Endothelial cell of umbilical vein (primary cell): Measurements from ENCODE around the gene UTF1. TPM values are rescaled to one million over a fixed set of nuclear protein-coding genes. Genes with fewer than 3 reads are reported as not detected.

ENCODE experiments used
- BruUV-seq: library from RNA; stranded (reverse); fragments of 400-500 nt; replicated peaks from 2 replicates; lab custom pipeline; 2021; lab: Mats Ljungman, UMichigan
- CTCF ChIA-PET: fragments of 300-600, 350-600 bp; sonication (Branson Sonifier 250); formaldehyde crosslinking; loops from one replicate; lab custom pipeline; 2021; ENCODE audit warnings: antibody characterized with exemption, inconsistent platforms; lab: Charles Lee
- POLR2A ChIA-PET: fragments of 300-600, 350-600 bp; sonication (Branson Sonifier 250); formaldehyde crosslinking; loops from one replicate; lab custom pipeline; 2021; ENCODE audit warnings: antibody characterized with exemption, inconsistent platforms; lab: Charles Lee
- DNase-seq: peaks from one replicate; pipeline ENCODE4 v3.0.0-alpha.2; 2011; ENCODE audit warnings: low read depth, low spot score
- FAIRE-seq: peaks from 2 replicates; lab custom pipeline; 2011; peaks lifted over from hg19 to GRCh38; lab: Jason Lieb, UNC
- H2AFZ ChIP-seq: 2 replicates; pipeline ENCODE4 v1.6.0; 2012; ENCODE audit warnings: low read depth, low read length, control low read depth, inconsistent platforms
- H3K27ac ChIP-seq: 2 replicates; pipeline ENCODE4 v1.5.1; 2011; ENCODE audit warnings: low read depth, mild to moderate bottlenecking, control low read depth, low read length, moderate library complexity; ENCODE audit not compliant: insufficient read depth
- H3K27me3 ChIP-seq, 2 experiments: 2 replicates each; pipeline versions ENCODE4 v1.6.0 to v1.6.1; 2011; ENCODE audit warnings: low read length in 2 of 2, mixed read lengths in 1 of 2; ENCODE audit not compliant: control insufficient read depth in 2 of 2, insufficient read depth in 2 of 2
- H3K36me3 ChIP-seq, 2 experiments: 2 replicates in 1 of 2; 3 replicates in 1 of 2; pipeline ENCODE4 v1.5.1; 2011; ENCODE audit warnings: low read length in 2 of 2, mild to moderate bottlenecking in 1 of 2, moderate library complexity in 1 of 2; ENCODE audit not compliant: control insufficient read depth in 2 of 2, insufficient read depth in 2 of 2; ENCODE audit errors: extremely low read depth in 1 of 2
- H3K4me1 ChIP-seq: 3 replicates; pipeline ENCODE4 v1.5.1; 2011; ENCODE audit warnings: mild to moderate bottlenecking, low read length; ENCODE audit not compliant: control insufficient read depth, insufficient read depth; ENCODE audit errors: extremely low read depth
- H3K4me2 ChIP-seq: 2 replicates; pipeline ENCODE4 v1.6.1; 2011; ENCODE audit warnings: low read length, control low read depth, mixed read lengths; ENCODE audit not compliant: insufficient read depth
- H3K4me3 ChIP-seq, 3 experiments: fragments of 200-600 bp in 1 of 3; sonication (generic), shearing (Covaris generic) in 1 of 3; replicated peaks in 1 of 3; 2 replicates each; pipeline ENCODE4 v1.5.1; 2011 to 2016; ENCODE audit warnings: control low read depth in 3 of 3, low read length in 3 of 3, mild to moderate bottlenecking in 2 of 3, inconsistent platforms in 1 of 3, low read depth in 1 of 3, moderate library complexity in 1 of 3; ENCODE audit not compliant: insufficient read depth in 1 of 3
- H3K79me2 ChIP-seq: 2 replicates; pipeline ENCODE4 v1.6.0; 2012; ENCODE audit warnings: low read length, inconsistent platforms; ENCODE audit not compliant: control insufficient read depth, insufficient read depth
- H3K9ac ChIP-seq: replicated peaks from 2 replicates; pipeline ENCODE3; 2011; ENCODE audit warnings: low read length, control low read depth; ENCODE audit not compliant: insufficient read depth; ENCODE audit errors: extremely low read depth
- H3K9me1 ChIP-seq: replicated peaks from 3 replicates; pipeline ENCODE4 v1.6.0; 2011; ENCODE audit warnings: mild to moderate bottlenecking, low read length; ENCODE audit not compliant: control insufficient read depth, insufficient read depth; ENCODE audit errors: extremely low read depth
- H3K9me3 ChIP-seq: replicated peaks from 2 replicates; pipeline ENCODE4 v1.5.1; 2012; ENCODE audit warnings: low read length, inconsistent platforms; ENCODE audit not compliant: control insufficient read depth, insufficient read depth
- H4K20me1 ChIP-seq: replicated peaks from 2 replicates; pipeline ENCODE3; 2011; ENCODE audit warnings: mild to moderate bottlenecking, low read length; ENCODE audit not compliant: control insufficient read depth, insufficient read depth; ENCODE audit errors: extremely low read depth
- EZH2 ChIP-seq: IDR thresholded peaks from 2 replicates; pipeline ENCODE4 v1.6.1; 2012; ENCODE audit warnings: borderline replicate concordance, low read depth, mild to moderate bottlenecking, moderate library complexity, low read length, inconsistent platforms; ENCODE audit not compliant: severe bottlenecking
- FOS ChIP-seq: IDR thresholded peaks from 2 replicates; pipeline ENCODE4 v1.6.1; 2011; ENCODE audit warnings: mild to moderate bottlenecking, low read length, moderate library complexity, borderline replicate concordance; ENCODE audit not compliant: insufficient read depth
- GATA2 ChIP-seq: IDR thresholded peaks from 2 replicates; pipeline ENCODE4 v1.7.0; 2011; ENCODE audit warnings: low read depth, mild to moderate bottlenecking, moderate library complexity, mixed read lengths, low read length; ENCODE audit not compliant: insufficient read length, insufficient read depth
- JUN ChIP-seq: IDR thresholded peaks from 2 replicates; pipeline ENCODE4 v1.6.1; 2011; ENCODE audit warnings: borderline replicate concordance, low read depth; ENCODE audit not compliant: insufficient read length, insufficient read depth
- MYC ChIP-seq: IDR thresholded peaks from one replicate; pipeline ENCODE4 v1.6.1; 2011; ENCODE audit warnings: mild to moderate bottlenecking, low read depth, low read length
- POLR2A ChIP-seq: IDR thresholded peaks from 2 replicates; pipeline ENCODE4 v1.6.1; 2012; ENCODE audit warnings: low read depth, mild to moderate bottlenecking, control low read depth, low read length
- POLR2AphosphoS5 ChIP-seq: IDR thresholded peaks from 2 replicates; pipeline ENCODE4 v1.6.1; 2012; ENCODE audit warnings: low read depth, mild to moderate bottlenecking, control low read depth, low read length, moderate library complexity; ENCODE audit not compliant: insufficient read depth
- dilution Hi-C: fragments of 300-500 bp; cut with MboI; formaldehyde crosslinking; loops from one replicate; pipeline ENCODE4 v1.15.0; 2019; ENCODE audit warnings: low sequenced_read_pairs; ENCODE audit not compliant: extremely low pct_ligation_motif_present
- intact Hi-C: fragments of 100-400 bp; cut with micrococcal nuclease; formaldehyde crosslinking; loops from one replicate; pipeline ENCODE4 v1.10.0; 2022
- polyA plus RNA-seq, 4 experiments: library from polyadenylated mRNA; depleted of rRNA in 3 of 4; stranded (reverse) in 3 of 4; unstranded in 1 of 4; fragments of >200 nt; gene quantifications; 2 replicates each; pipeline versions ENCODE4 v1.2.1 to v1.2.3, GENCODE V29; 2011 to 2012; ENCODE audit warnings: missing spikeins in 1 of 4
- total RNA-seq: library from RNA; stranded (reverse); gene quantifications from 2 replicates; pipeline ENCODE4 v1.2.3, GENCODE V29; 2021
- TF ChIP-seq, protein P1 (sequence below), 2 donors: IDR thresholded peaks; 1 replicate in 1 of 2; 2 replicates in 1 of 2; pipeline ENCODE4 v1.5.1; 2011; ENCODE audit warnings: low read length in 2 of 2, mild to moderate bottlenecking in 2 of 2, moderate library complexity in 2 of 2, control low read depth in 1 of 2, inconsistent platforms in 1 of 2, low read depth in 1 of 2; ENCODE audit not compliant: insufficient read depth in 1 of 2; ENCODE audit errors: extremely low read depth in 1 of 2
- TF ChIP-seq, protein P2 (sequence below): IDR thresholded peaks from 2 replicates; pipeline ENCODE4 v1.6.1; 2011; ENCODE audit not compliant: insufficient read depth, insufficient read length

Gene UTF1
- total and polyA plus RNA-seq, 2 donors (not counting 3 experiments of a cell fraction or from before 2014, with no cell fraction given) = not detected

GRCh38 chr10:133182190-133182589 is 47.8 kb upstream of the UTF1 start:
- no peaks in the 10 kb centered on the region for H3K79me2 ChIP-seq
- DNase-seq = no peak
- intact Hi-C loops (no loop called here), dilution Hi-C loops (no loop called here)
- H3K9me3 ChIP-seq = peaks cover 2% of the 10 kb centered on the region
- ChIA-PET CTCF (no interaction called here), POLR2A (no interaction called here)
- no peaks in the 10 kb centered on the region for H4K20me1 ChIP-seq
- no peaks in the 10 kb centered on the region for H3K4me1 ChIP-seq
- no peak overlapping the region for H3K27ac ChIP-seq
- no peaks in the 10 kb centered on the region for H3K27me3 ChIP-seq
- H3K9me1 ChIP-seq = no peaks in the 10 kb centered on the region
- TF ChIP-seq POLR2A = no peak
- no peak for TF ChIP-seq MYC
- no peak for TF ChIP-seq POLR2AphosphoS5
- TF ChIP-seq EZH2 = no peak
- no peak for TF ChIP-seq JUN
- no peak for TF ChIP-seq GATA2
- FAIRE-seq = no peak
- H3K4me2 ChIP-seq = no peak overlapping the region
- no TSS peak for BruUV-seq
- H3K4me3 ChIP-seq = no peak overlapping the region
- H3K36me3 ChIP-seq = no peaks in the 10 kb centered on the region
- no peak overlapping the region for H2AFZ ChIP-seq
- H3K9ac ChIP-seq = no peak overlapping the region

DNA sequence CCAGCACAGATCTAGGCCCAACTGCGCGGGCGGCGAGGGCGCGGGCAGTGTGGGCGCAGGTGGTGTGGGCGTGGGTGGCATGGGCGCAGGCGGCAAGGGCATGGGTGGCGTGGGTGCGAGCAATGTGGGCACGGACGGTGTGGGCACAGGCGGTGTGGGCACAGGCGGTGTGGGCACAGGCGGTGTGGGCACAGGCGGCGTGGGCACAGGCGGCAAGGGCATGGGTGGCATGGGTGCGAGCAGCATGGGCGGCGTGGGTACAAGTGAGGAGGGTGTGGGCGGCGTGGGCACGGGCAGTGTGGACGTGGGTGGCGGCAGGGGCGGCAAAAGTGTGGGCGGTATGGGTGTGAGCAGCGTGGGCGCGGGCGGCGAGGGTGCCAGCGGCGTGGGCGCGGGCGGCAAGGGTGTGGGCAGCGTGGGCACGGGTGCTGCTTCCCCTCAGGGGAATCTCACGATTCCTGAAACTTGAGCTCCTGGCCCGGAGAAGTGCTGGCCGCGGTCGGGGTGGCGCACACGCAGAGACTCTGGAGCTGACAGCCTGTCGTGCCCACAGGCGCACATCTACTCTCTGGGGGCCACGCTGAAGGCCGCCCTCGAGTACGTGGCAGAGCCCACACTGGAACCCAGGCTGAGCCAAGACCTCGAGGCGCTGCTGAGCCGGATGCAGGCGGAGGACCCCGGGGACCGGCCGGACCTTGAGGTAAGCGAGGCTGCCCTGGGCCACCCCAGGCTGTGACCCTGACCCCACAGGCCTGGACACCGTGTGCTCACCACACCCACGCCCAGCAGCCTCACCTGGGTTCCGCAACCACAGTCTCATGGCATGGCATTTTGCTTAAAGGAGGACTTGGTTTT is 47.0 kb upstream of the UTF1 start:
- Histone ChIP-seq H3K4me1 (no peaks in the 10 kb centered on the region), H3K36me3 (no peaks in the 10 kb centered on the region), H4K20me1 (no peaks in the 10 kb centered on the region), H3K27ac (no peak overlapping the region), H3K9ac (no peak overlapping the region), H2AFZ (no peak overlapping the region), H3K4me2 (no peak overlapping the region), H3K4me3 (no peak overlapping the region), H3K79me2 (no peaks in the 10 kb centered on the region), H3K9me3 (peaks cover under 1% of the 10 kb centered on the region), H3K27me3 (no peaks in the 10 kb centered on the region), H3K9me1 (no peaks in the 10 kb centered on the region)
- POLR2A ChIA-PET = no interaction called here
- no TSS peak for BruUV-seq
- TF ChIP-seq EZH2 (no peak), POLR2AphosphoS5 (no peak), FOS (no peak), POLR2A (no peak)
- TF ChIP-seq, protein P1, sequence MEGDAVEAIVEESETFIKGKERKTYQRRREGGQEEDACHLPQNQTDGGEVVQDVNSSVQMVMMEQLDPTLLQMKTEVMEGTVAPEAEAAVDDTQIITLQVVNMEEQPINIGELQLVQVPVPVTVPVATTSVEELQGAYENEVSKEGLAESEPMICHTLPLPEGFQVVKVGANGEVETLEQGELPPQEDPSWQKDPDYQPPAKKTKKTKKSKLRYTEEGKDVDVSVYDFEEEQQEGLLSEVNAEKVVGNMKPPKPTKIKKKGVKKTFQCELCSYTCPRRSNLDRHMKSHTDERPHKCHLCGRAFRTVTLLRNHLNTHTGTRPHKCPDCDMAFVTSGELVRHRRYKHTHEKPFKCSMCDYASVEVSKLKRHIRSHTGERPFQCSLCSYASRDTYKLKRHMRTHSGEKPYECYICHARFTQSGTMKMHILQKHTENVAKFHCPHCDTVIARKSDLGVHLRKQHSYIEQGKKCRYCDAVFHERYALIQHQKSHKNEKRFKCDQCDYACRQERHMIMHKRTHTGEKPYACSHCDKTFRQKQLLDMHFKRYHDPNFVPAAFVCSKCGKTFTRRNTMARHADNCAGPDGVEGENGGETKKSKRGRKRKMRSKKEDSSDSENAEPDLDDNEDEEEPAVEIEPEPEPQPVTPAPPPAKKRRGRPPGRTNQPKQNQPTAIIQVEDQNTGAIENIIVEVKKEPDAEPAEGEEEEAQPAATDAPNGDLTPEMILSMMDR (IDR thresholded peaks at IDR 0.05; ENCODE audit: extremely low read depth in 1 of 2, insufficient read depth in 1 of 2, low read depth in 1 of 2, low read length in 2 of 2) = no peak
- TF ChIP-seq, protein P2, sequence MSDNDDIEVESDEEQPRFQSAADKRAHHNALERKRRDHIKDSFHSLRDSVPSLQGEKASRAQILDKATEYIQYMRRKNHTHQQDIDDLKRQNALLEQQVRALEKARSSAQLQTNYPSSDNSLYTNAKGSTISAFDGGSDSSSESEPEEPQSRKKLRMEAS = no peak
- FAIRE-seq = no peak
- intact Hi-C loops = no loop called here
- no peak for DNase-seq
- CTCF ChIA-PET = no interaction called here
- dilution Hi-C loops = no loop called here
